Vagina (tissue), 2 donors: ENCODE data around the gene GAS2L1. TPM values are rescaled to one million over a fixed set of nuclear protein-coding genes. Genes with fewer than 3 reads are reported as not detected.
A peak's percentile ranks its signal among the peaks of the same experiment; 100 is the strongest.

ENCODE experiments used
- DNase-seq, 2 donors: peaks; one replicate each; pipeline ENCODE4 v3.0.0-alpha.2; 2017; ENCODE audit errors: extremely low spot score in 2 of 2
- H3K27ac ChIP-seq: fragments of 200-600 bp; sonication (generic); one replicate; pipeline ENCODE4 v1.5.1; 2019
- H3K27me3 ChIP-seq: fragments of 200-600 bp; sonication (generic); one replicate; pipeline ENCODE4 v1.5.1; 2019
- H3K36me3 ChIP-seq, 2 donors: fragments of 200-600 bp; sonication (generic); one replicate each; pipeline ENCODE4 v1.5.1; 2017 to 2019
- H3K4me1 ChIP-seq: fragments of 200-600 bp; sonication (generic); one replicate; pipeline ENCODE4 v1.5.1; 2019
- H3K4me3 ChIP-seq, 2 donors: fragments of 200-600 bp; sonication (generic); 1 replicate in 1 of 2; 2 replicates in 1 of 2; pipeline ENCODE4 v1.5.1; 2016 to 2019
- H3K9me3 ChIP-seq: fragments of 200-600 bp; sonication (generic); one replicate; pipeline ENCODE4 v1.5.1; 2019
- CTCF ChIP-seq, 3 experiments: fragments of 450-650 bp in 2 of 3; fragments of 200-600 bp in 1 of 3; sonication (generic) in 1 of 3; IDR thresholded peaks; one replicate each; pipeline ENCODE4 v1.5.1; 2017 to 2019; ENCODE audit warnings: antibody characterized with exemption in 3 of 3, mild to moderate bottlenecking in 2 of 3, moderate library complexity in 2 of 3
- POLR2A ChIP-seq, 2 donors: fragments of 450-650 bp; IDR thresholded peaks; one replicate each; pipeline ENCODE4 v1.6.1; 2017; ENCODE audit warnings: antibody characterized with exemption in 2 of 2, mild to moderate bottlenecking in 2 of 2, moderate library complexity in 2 of 2
- POLR2AphosphoS5 ChIP-seq, 2 donors: sonication (generic); formaldehyde crosslinking; IDR thresholded peaks; one replicate each; pipeline ENCODE4 v1.9.0; 2017; ENCODE audit warnings: antibody characterized with exemption in 2 of 2, mild to moderate bottlenecking in 2 of 2, low read depth in 1 of 2; ENCODE audit not compliant: insufficient read depth in 1 of 2
- intact Hi-C: fragments of 100-400 bp; cut with DNase I; formaldehyde crosslinking; loops from one replicate; pipeline ENCODE4 v1.15.1; 2023
- total RNA-seq: library from RNA; depleted of rRNA; stranded (reverse); fragments of >200 nt; gene quantifications from one replicate; pipeline ENCODE4 v1.2.3, GENCODE V29; 2016

The GAS2L1 gene
- total RNA-seq: 17.4 TPM

- peaks cover 39% of the 10 kb centered on the region for H3K4me1 ChIP-seq
- no peak for DNase-seq
- H3K4me3 ChIP-seq: peak within 1 kb of the TSS; percentile 89 to 91
- H3K36me3 ChIP-seq: no peaks in the 10 kb centered on the region
- no peaks in the 10 kb centered on the region for H3K27me3 ChIP-seq
- H3K9me3 ChIP-seq: no peaks in the 10 kb centered on the region
- intact Hi-C loops: no loop called here
- TF ChIP-seq POLR2AphosphoS5 (IDR thresholded peaks at IDR 0.05; ENCODE audit: insufficient read depth in 1 of 2, low read depth in 1 of 2) (peak; percentile 37 to 63), POLR2A (IDR thresholded peaks at IDR 0.05) (no peak), CTCF (IDR thresholded peaks at IDR 0.05) (peak; percentile 42 to 67 (median 60))
- peak within 1 kb of the TSS; percentile 89 for H3K27ac ChIP-seq
Measured at GRCh38 chr22:29306175-29306834, at the start of gene GAS2L1. Gene GAS2L1 (plus strand): TSS chr22:29306650. CDS start chr22:29308106, 1,456 bp downstream.

DNA sequence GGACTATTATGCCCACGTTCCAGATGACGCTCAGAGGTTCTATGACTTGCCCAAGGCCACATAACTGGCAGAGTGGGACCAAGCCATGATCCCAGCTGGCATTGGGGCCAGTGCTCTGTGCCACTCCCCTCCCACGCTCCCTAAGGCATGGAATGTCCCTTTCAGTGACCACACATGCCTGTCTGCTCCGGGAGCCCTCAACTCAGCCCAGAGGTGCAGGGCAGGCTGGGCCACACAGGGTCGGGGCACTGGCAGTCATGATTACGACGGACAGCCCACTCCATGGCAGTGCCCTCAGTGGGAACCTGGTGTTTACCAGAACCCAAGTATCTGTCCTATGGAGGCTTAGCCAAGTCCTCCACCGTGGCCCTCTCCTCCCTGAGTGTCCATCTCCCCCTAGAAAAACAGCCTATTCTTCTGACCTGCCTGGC is 48.7 kb upstream of the GAS2L1 start:
- intact Hi-C loops: no loop called here
- Histone ChIP-seq H3K9me3 (no peaks in the 10 kb centered on the region), H3K4me1 (no peaks in the 10 kb centered on the region)

DNA sequence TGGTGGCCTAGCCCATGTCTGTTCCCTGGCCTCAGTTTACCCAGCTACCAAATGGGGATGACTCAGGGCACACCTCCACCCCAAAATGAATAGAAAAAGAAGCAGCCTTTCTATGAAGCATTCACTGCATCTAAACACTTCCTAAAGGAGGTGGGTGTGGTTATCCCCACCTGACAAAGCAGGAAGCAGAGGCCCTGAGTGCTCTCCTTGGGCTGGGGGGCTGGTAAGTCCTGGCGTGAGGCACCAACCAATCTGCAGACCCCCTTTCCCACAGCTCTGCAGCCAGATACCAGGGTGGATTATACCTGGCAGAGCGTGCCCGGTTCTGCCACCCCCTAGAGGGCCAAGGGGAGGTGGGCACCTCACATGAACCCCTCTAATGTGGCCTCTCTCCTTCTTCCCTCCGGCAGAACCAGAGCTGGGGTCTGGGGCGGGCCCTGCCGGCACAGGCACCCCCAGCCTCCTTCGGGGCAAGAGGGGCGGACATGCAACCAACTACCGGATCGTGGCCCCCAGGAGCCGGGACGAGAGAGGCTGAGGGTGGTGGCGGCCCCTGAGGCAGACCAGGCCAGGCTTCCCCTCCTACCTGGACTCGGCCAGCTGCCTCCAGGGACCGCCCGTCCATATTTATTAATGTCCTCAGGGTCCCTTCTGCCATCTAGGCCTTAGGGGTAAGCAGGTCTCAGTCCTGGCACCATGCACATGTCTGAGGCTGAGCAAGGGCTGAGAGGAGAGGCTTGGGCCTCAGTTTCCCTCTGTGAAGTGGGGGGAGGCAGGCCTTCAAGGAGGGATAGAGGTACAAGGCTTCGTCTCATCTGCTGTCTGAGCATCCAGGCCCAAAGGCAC is 47.8 kb upstream of the GAS2L1 start:
- intact Hi-C loops: no loop called here
- Histone ChIP-seq H3K27ac (no peak overlapping the region), H3K9me3 (no peaks in the 10 kb centered on the region), H3K4me1 (no peaks in the 10 kb centered on the region), H3K36me3 (no peaks in the 10 kb centered on the region), H3K4me3 (no peak overlapping the region), H3K27me3 (no peaks in the 10 kb centered on the region)
- DNase-seq: no peak
- no peak for TF ChIP-seq POLR2AphosphoS5 (IDR thresholded peaks at IDR 0.05; ENCODE audit: insufficient read depth in 1 of 2, low read depth in 1 of 2)

More for the DNA sequence above, 48.7 kb upstream of the GAS2L1 start:
- no peak for DNase-seq
- H3K27ac ChIP-seq: no peak overlapping the region
- no peak overlapping the region for H3K4me3 ChIP-seq
- no peaks in the 10 kb centered on the region for H3K27me3 ChIP-seq
- TF ChIP-seq POLR2AphosphoS5 (IDR thresholded peaks at IDR 0.05; ENCODE audit: insufficient read depth in 1 of 2, low read depth in 1 of 2): no peak
- no peak for TF ChIP-seq CTCF (IDR thresholded peaks at IDR 0.05)
- no peak for TF ChIP-seq POLR2A (IDR thresholded peaks at IDR 0.05)
- H3K36me3 ChIP-seq: no peaks in the 10 kb centered on the region

DNA sequence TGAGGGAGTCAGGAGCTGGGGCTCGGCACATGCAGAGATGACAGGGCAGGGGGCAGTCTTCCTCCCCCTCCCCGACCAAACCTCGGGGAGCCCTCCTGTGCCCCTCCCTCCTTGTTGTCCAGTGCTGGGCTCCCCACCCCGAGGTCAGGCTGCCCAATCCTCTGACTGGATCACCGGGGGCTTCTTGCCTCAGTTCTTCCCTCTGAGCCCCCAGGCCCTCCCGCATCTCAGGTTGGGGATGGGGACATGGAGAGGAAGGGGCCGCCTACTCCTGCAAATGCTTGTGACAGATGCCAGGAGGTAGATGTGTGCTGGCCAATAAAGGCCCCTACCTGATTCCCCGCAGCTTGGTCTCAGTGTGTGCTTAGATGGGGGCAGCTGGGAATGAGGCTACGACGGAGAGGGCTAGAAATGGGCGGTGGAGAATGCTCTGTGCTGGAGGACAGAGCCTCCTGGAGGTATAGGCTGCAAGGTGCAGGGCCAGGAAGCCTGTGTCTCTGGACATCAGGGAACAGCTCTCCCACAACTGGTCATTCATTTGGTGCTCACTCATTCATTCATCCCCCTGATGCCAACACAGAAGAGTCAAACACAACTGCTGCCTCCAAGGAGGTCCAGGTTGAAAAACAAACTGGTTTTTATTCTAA is 47.1 kb upstream of the GAS2L1 start:
- intact Hi-C loops: no loop called here
- no peak for TF ChIP-seq POLR2AphosphoS5 (IDR thresholded peaks at IDR 0.05; ENCODE audit: insufficient read depth in 1 of 2, low read depth in 1 of 2)
- no peak for TF ChIP-seq POLR2A (IDR thresholded peaks at IDR 0.05)
- TF ChIP-seq CTCF (IDR thresholded peaks at IDR 0.05): no peak
- no peak for DNase-seq

DNA sequence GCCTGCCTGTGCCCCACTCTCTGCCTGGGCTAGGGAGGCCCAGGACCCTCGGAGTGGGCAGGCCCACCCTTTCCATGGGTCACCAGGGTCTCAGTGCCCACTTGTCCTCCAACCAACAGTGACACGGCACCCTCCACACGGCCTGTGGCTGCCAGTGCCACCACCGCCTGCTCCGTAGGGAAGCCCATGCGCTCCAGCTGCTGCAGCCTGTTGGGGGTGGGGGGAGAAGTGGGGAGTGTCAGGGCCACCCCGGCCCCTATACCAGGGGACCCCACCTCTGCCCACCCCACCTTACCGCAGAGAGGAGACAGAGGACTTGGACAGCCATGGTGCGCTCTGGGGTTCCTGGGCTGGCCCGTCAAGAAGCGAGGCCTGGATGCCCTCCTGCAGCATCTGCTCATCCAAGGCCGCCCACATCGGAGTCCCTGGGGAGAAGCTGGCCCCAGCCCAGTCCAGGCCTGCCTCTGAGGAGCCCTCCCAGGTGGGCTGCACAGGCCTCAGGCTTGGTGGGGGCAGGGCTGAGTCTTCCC is 46.4 kb upstream of the GAS2L1 start:
- no peaks in the 10 kb centered on the region for H3K27me3 ChIP-seq
- H3K4me3 ChIP-seq: no peak overlapping the region
- no peaks in the 10 kb centered on the region for H3K9me3 ChIP-seq
- H3K27ac ChIP-seq: no peak overlapping the region
- H3K4me1 ChIP-seq: no peaks in the 10 kb centered on the region
- intact Hi-C loops: no loop called here
- H3K36me3 ChIP-seq: peaks cover 0 to 11% of the 10 kb centered on the region in 2 donors
- TF ChIP-seq POLR2AphosphoS5 (IDR thresholded peaks at IDR 0.05; ENCODE audit: insufficient read depth in 1 of 2, low read depth in 1 of 2) (no peak), CTCF (IDR thresholded peaks at IDR 0.05) (no peak), POLR2A (IDR thresholded peaks at IDR 0.05) (no peak)
- DNase-seq: no peak

More for the DNA sequence above, 47.1 kb upstream of the GAS2L1 start:
- Histone ChIP-seq H3K4me1 (no peaks in the 10 kb centered on the region), H3K27ac (no peak overlapping the region), H3K4me3 (no peak overlapping the region), H3K36me3 (peaks cover 0 to 4% of the 10 kb centered on the region in 2 donors), H3K27me3 (no peaks in the 10 kb centered on the region), H3K9me3 (no peaks in the 10 kb centered on the region)
